ENCODE results near the gene PGM2. TPM values are rescaled to one million over a fixed set of nuclear protein-coding genes. Genes with fewer than 3 reads are reported as not detected.
"Not testable (repeated sequence)": the region's sequence is repeated elsewhere in the genome, so short reads cannot be mapped to it uniquely, and the experiment has no call there.

Gene PGM2
- total and polyA plus RNA-seq, 10 of the 15 experiments (the other 5 are each of a cell fraction or from before 2014, with no cell fraction given) = 11.9 to 41.7 (median 37.1) TPM

- in situ Hi-C loops (cut with MboI); intact Hi-C loops (cut with micrococcal nuclease; ENCODE audit: unreplicated experiment); H2AFZ ChIP-seq (ENCODE audit: control insufficient read depth, low read depth, low read length); RAD21 ChIA-PET (ENCODE audit: unreplicated experiment); H3K79me2 ChIP-seq (ENCODE audit: control insufficient read depth, insufficient read depth, low read length); H3K27ac ChIP-seq (ENCODE audit: control insufficient read depth, insufficient read depth); FAIRE-seq; H3K4me2 ChIP-seq (ENCODE audit: control insufficient read depth, insufficient read depth); POLR2A ChIA-PET; H3K4me1 ChIP-seq (ENCODE audit: control insufficient read depth, insufficient read depth, low read length); BruUV-seq (replicated peaks); H3K27me3 ChIP-seq (replicated peaks in 1 of 2; ENCODE audit: control insufficient read depth in 2 of 2, insufficient read depth in 2 of 2, low read length in 1 of 2); H3K4me3 ChIP-seq; SMC1A ChIA-PET (ENCODE audit: uncharacterized antibody, unreplicated experiment); H3K9ac ChIP-seq (ENCODE audit: control insufficient read depth, insufficient read depth, low read length); H4K20me1 ChIP-seq (ENCODE audit: control insufficient read depth, insufficient read depth); ATAC-seq; DNase-seq (ENCODE audit: low read depth, low spot score); H3K9me3 ChIP-seq (replicated peaks; ENCODE audit: control insufficient read depth, insufficient read depth, low read length); H3K36me3 ChIP-seq (ENCODE audit: control insufficient read depth in 2 of 2, insufficient read depth in 2 of 2, low read length in 1 of 2): not testable (repeated sequence)
- CTCF ChIA-PET = interaction anchor here (0.5 to 1.0 kb wide), 2 partner anchors 151 to 186 kb away, joined by 3 read pairs; no protein-coding TSS in a partner anchor
- WGBS (ENCODE audit: insufficient coverage, insufficient replicate concordance, low lambda C conversion rate, missing lambda C conversion rate) = 67% methylated on average over 3 of the region's 3 CpGs
Observed at GRCh38 chr4:37787883-37788460, 38.5 kb upstream of the PGM2 start.

DNA sequence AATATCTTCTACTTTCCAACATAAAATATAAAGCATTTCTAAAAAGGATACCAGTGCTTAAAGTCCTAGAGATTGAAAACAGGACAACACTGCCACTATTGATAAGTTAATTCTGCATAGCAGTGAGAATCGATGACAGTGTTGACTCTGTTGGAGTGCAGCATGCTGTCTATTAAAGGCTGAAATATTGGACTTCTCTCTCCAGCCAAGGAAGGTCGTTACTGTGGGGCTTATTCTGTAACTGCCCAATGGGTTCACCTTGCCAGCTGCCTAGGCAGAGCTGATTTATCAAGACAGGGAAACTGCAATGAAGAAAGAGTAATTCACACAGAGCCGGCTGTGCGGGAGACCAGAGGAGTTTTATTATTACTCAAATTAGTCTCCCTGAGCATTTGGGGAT lies 37.7 kb upstream of the PGM2 start:
- H3K36me3 ChIP-seq (ENCODE audit: control insufficient read depth in 2 of 2, insufficient read depth in 2 of 2, low read length in 1 of 2) = no peaks in the 10 kb centered on the region
- WGBS (ENCODE audit: insufficient coverage, insufficient replicate concordance, low lambda C conversion rate, missing lambda C conversion rate) = 71% methylated on average over 4 of the region's 4 CpGs
- POLR2A ChIA-PET = no interaction called here
- no peaks in the 10 kb centered on the region for H3K79me2 ChIP-seq (ENCODE audit: control insufficient read depth, insufficient read depth, low read length)
- no peaks in the 10 kb centered on the region for H3K27me3 ChIP-seq (replicated peaks in 1 of 2; ENCODE audit: control insufficient read depth in 2 of 2, insufficient read depth in 2 of 2, low read length in 1 of 2)
- no peak overlapping the region for H3K9ac ChIP-seq (ENCODE audit: control insufficient read depth, insufficient read depth, low read length)
- intact Hi-C loops (cut with micrococcal nuclease; ENCODE audit: unreplicated experiment) (no loop called here), in situ Hi-C loops (cut with MboI) (no loop called here)
- SMC1A ChIA-PET (ENCODE audit: uncharacterized antibody, unreplicated experiment) = interaction anchor here (0.7 kb wide), 1 partner anchor 10 kb away, joined by 3 read pairs; no protein-coding TSS in a partner anchor
- CTCF ChIA-PET = interaction anchor here (1.0 kb wide), 1 partner anchor 187 kb away, joined by 3 read pairs; no protein-coding TSS in a partner anchor
- H3K27ac ChIP-seq (ENCODE audit: control insufficient read depth, insufficient read depth) = no peak overlapping the region
- no peaks in the 10 kb centered on the region for H4K20me1 ChIP-seq (ENCODE audit: control insufficient read depth, insufficient read depth)
- no peak for DNase-seq (ENCODE audit: low read depth, low spot score)
- RAD21 ChIA-PET (ENCODE audit: unreplicated experiment) = no interaction called here
- no peaks in the 10 kb centered on the region for H3K4me1 ChIP-seq (ENCODE audit: control insufficient read depth, insufficient read depth, low read length)
- no TSS peak for BruUV-seq (replicated peaks)
- TF ChIP-seq MEF2B (IDR thresholded peaks at IDR 0.05; ENCODE audit: partially characterized antibody, poor library complexity, severe bottlenecking) (no peak), ZNF24 (IDR thresholded peaks at IDR 0.05) (no peak), DPF2 (IDR thresholded peaks at IDR 0.05) (no peak), KLF5 (IDR thresholded peaks at IDR 0.05; ENCODE audit: partially characterized antibody) (no peak), HCFC1 (IDR thresholded peaks at IDR 0.05; ENCODE audit: low read length) (no peak), SPI1 (IDR thresholded peaks at IDR 0.05; ENCODE audit: borderline replicate concordance, insufficient read depth, low read depth, low read length) (no peak)
- no peak for FAIRE-seq
- no peak overlapping the region for H3K4me2 ChIP-seq (ENCODE audit: control insufficient read depth, insufficient read depth)
- H3K9me3 ChIP-seq (replicated peaks; ENCODE audit: control insufficient read depth, insufficient read depth, low read length) = no peaks in the 10 kb centered on the region; the same call in 2 of the 3 replicates
- no peak overlapping the region for H3K4me3 ChIP-seq
- no peak for ATAC-seq
- H2AFZ ChIP-seq (ENCODE audit: control insufficient read depth, low read depth, low read length) = no peak overlapping the region
